Panc1 (cell line): ENCODE data around the gene PSPC1. TPM values are rescaled to one million over a fixed set of nuclear protein-coding genes. Genes with fewer than 3 reads are reported as not detected.

ENCODE experiments used
- ATAC-seq: fragments of 200-7000 bp; cut with Tn5 transposase; 2 replicates; pipeline ENCODE4 v1.9.1; 2020; ENCODE audit warnings: mild to moderate bottlenecking, moderate library complexity
- BruUV-seq: library from RNA; stranded (reverse); fragments of 400-500 nt; replicated peaks from 2 replicates; lab custom pipeline; 2021; lab: Mats Ljungman, UMichigan
- CTCF ChIA-PET: fragments of 300-600 bp; sonication (Branson Sonifier 250); formaldehyde crosslinking; loops from one replicate; lab custom pipeline; 2022; ENCODE audit warnings: antibody characterized with exemption; lab: Charles Lee
- POLR2A ChIA-PET: fragments of 300-600 bp; sonication (Branson Sonifier 250); formaldehyde crosslinking; loops from one replicate; lab custom pipeline; 2022; ENCODE audit warnings: antibody characterized with exemption; lab: Charles Lee
- DNase-seq: peaks from one replicate; pipeline ENCODE4 v3.0.0-alpha.2; 2010; ENCODE audit warnings: low read depth, low spot score
- H3K27ac ChIP-seq: 2 replicates; pipeline ENCODE4 v1.5.1; 2011; ENCODE audit warnings: mild to moderate bottlenecking, low read length, inconsistent platforms
- H3K27me3 ChIP-seq: fragments of 200-500 bp; sonication (Bioruptor generic); 2 replicates; pipeline ENCODE4 v1.6.0; 2014; ENCODE audit warnings: low read length, inconsistent platforms; ENCODE audit not compliant: control insufficient read depth, insufficient read depth
- H3K36me3 ChIP-seq: fragments of 200-500 bp; sonication (Bioruptor generic); 2 replicates; pipeline ENCODE4 v1.5.1; 2014; ENCODE audit warnings: inconsistent platforms, mild to moderate bottlenecking, low read length, moderate library complexity; ENCODE audit not compliant: control insufficient read depth, insufficient read depth
- H3K4me1 ChIP-seq: 2 replicates; pipeline ENCODE4 v1.5.1; 2011; ENCODE audit warnings: inconsistent platforms, mild to moderate bottlenecking, low read length, moderate library complexity; ENCODE audit not compliant: control insufficient read depth, insufficient read depth
- H3K4me3 ChIP-seq, 2 experiments: 2 replicates each; pipeline ENCODE4 v1.5.1; 2011 to 2012; ENCODE audit warnings: low read depth in 2 of 2, low read length in 2 of 2, mild to moderate bottlenecking in 2 of 2, inconsistent platforms in 1 of 2, moderate library complexity in 1 of 2
- H3K9me3 ChIP-seq: fragments of 200-500 bp; sonication (Bioruptor generic); 2 replicates; pipeline ENCODE4 v1.5.1; 2014; ENCODE audit warnings: low read depth, mild to moderate bottlenecking, inconsistent platforms, low read length, moderate library complexity; ENCODE audit not compliant: control insufficient read depth, insufficient read depth
- POLR2AphosphoS5 ChIP-seq: IDR thresholded peaks from 2 replicates; pipeline ENCODE4 v1.6.1; 2012; ENCODE audit warnings: mild to moderate bottlenecking, low read depth, low read length, moderate library complexity
- REST ChIP-seq, 2 experiments: IDR thresholded peaks; 2 replicates each; pipeline ENCODE4 v1.6.1; 2011 to 2012; ENCODE audit warnings: low read depth in 2 of 2, control low read depth in 1 of 2, low read length in 1 of 2, mild to moderate bottlenecking in 1 of 2, moderate library complexity in 1 of 2; ENCODE audit not compliant: insufficient read depth in 1 of 2
- SIN3A ChIP-seq: IDR thresholded peaks from 2 replicates; pipeline ENCODE4 v1.6.1; 2012; ENCODE audit warnings: low read depth, mild to moderate bottlenecking, low read length, moderate library complexity, borderline replicate concordance; ENCODE audit not compliant: insufficient read depth
- TCF7L2 ChIP-seq: IDR thresholded peaks from 2 replicates; pipeline ENCODE4 v1.6.1; 2011; ENCODE audit warnings: mild to moderate bottlenecking, low read depth, low read length, inconsistent platforms
- in situ Hi-C: cut with HindIII; loops from 2 replicates; pipeline ENCODE4 v1.10.0; 2016; ENCODE audit warnings: low sequenced_read_pairs, low pct_unique_long_range_greater_than_20kb
- intact Hi-C: fragments of 100-400 bp; cut with micrococcal nuclease; formaldehyde crosslinking; loops from one replicate; pipeline ENCODE4 v1.10.0; 2022; ENCODE audit not compliant: unreplicated experiment
- total RNA-seq: library from RNA; stranded (reverse); gene quantifications from one replicate; pipeline ENCODE4 v1.2.1, GENCODE V29; 2021; ENCODE audit not compliant: unreplicated experiment
- TF ChIP-seq, protein P1 (sequence below): fragments of 450-650 bp; IDR thresholded peaks from 2 replicates; pipeline ENCODE4 v1.5.1; 2017; ENCODE audit warnings: mild to moderate bottlenecking

PSPC1 gene
- total RNA-seq, 1 experiment from 2014 or later, result 39.1 TPM

GRCh38 chr13:19772306-19772705 is 10.4 kb downstream of the PSPC1 start:
- DNase-seq, result no peak
- ChIA-PET POLR2A (no interaction called here), CTCF (interaction anchor here (0.6 kb wide), 1 partner anchor 712 kb away, joined by 5 read pairs; no protein-coding TSS in a partner anchor)
- in situ Hi-C loops (no loop called here), intact Hi-C loops (no loop called here)
- Histone ChIP-seq H3K36me3 (peaks cover 17% of the 10 kb centered on the region), H3K27ac (no peak overlapping the region), H3K4me3 (no peak overlapping the region), H3K27me3 (no peaks in the 10 kb centered on the region), H3K4me1 (no peaks in the 10 kb centered on the region; the same call in 1 of the 2 replicates), H3K9me3 (no peaks in the 10 kb centered on the region)
- TF ChIP-seq, protein P1, sequence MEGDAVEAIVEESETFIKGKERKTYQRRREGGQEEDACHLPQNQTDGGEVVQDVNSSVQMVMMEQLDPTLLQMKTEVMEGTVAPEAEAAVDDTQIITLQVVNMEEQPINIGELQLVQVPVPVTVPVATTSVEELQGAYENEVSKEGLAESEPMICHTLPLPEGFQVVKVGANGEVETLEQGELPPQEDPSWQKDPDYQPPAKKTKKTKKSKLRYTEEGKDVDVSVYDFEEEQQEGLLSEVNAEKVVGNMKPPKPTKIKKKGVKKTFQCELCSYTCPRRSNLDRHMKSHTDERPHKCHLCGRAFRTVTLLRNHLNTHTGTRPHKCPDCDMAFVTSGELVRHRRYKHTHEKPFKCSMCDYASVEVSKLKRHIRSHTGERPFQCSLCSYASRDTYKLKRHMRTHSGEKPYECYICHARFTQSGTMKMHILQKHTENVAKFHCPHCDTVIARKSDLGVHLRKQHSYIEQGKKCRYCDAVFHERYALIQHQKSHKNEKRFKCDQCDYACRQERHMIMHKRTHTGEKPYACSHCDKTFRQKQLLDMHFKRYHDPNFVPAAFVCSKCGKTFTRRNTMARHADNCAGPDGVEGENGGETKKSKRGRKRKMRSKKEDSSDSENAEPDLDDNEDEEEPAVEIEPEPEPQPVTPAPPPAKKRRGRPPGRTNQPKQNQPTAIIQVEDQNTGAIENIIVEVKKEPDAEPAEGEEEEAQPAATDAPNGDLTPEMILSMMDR, result no peak
- TF ChIP-seq TCF7L2, result no peak
- TF ChIP-seq SIN3A, result no peak
- no TSS peak for BruUV-seq
- ATAC-seq, result no peak

DNA sequence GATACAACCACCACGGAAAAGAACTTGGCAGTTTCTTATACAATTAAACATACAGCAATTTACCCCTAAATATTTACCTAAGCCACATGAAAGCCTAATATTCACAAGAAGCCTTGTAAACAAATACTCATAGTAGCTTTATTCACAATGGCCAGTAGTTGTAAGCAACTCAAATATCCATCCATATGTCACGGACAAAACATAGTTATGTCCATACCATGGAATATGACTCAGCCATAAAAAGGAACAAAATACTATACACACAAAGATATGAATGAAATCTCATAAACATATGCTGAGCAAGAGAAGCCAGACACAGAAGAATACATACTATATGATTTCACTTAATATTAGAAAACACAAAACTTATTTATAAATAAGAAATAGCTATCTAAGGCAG is 12.9 kb downstream of the PSPC1 start:
- in situ Hi-C loops, result no loop called here
- no peak for ATAC-seq
- intact Hi-C loops, result no loop called here
- no peak for DNase-seq
- BruUV-seq, result no TSS peak
- ChIA-PET POLR2A (no interaction called here), CTCF (no interaction called here)
- Histone ChIP-seq H3K4me3 (no peak overlapping the region), H3K4me1 (peaks cover 3% of the 10 kb centered on the region; the same call in 1 of the 2 replicates), H3K27ac (no peak overlapping the region), H3K9me3 (no peaks in the 10 kb centered on the region), H3K36me3 (peaks cover 15% of the 10 kb centered on the region), H3K27me3 (no peaks in the 10 kb centered on the region)
- TF ChIP-seq, protein P1, result no peak
- TF ChIP-seq TCF7L2 (no peak), REST (IDR thresholded peaks at IDR 0.05; ENCODE audit: insufficient read depth in 1 of 2, low read depth in 2 of 2, low read length in 1 of 2) (no peak)

- Histone ChIP-seq H3K4me3 (no peak overlapping the region), H3K9me3 (no peaks in the 10 kb centered on the region), H3K4me1 (peaks cover 3% of the 10 kb centered on the region; the same call in 1 of the 2 replicates), H3K27me3 (no peaks in the 10 kb centered on the region), H3K27ac (no peak overlapping the region), H3K36me3 (peaks cover 13% of the 10 kb centered on the region)
- no peak for DNase-seq
- ChIA-PET CTCF (no interaction called here), POLR2A (no interaction called here)
- TF ChIP-seq REST (IDR thresholded peaks at IDR 0.05; ENCODE audit: insufficient read depth in 1 of 2, low read depth in 2 of 2, low read length in 1 of 2), result no peak
- TF ChIP-seq POLR2AphosphoS5, result no peak
- no peak for TF ChIP-seq TCF7L2
- no peak for TF ChIP-seq SIN3A
- TF ChIP-seq, protein P1, result no peak
- ATAC-seq, result no peak
- intact Hi-C loops, result no loop called here
- BruUV-seq, result no TSS peak
- in situ Hi-C loops, result no loop called here
Measured at GRCh38 chr13:19767966-19768365, 14.8 kb downstream of the PSPC1 start.
